Activated T-helper 17 cell treated with anti-CD3 and anti-CD28 coated beads, Interleukin-2, amount 50 U/mL, for 72 hours (primary cell): Measurements from ENCODE around the gene TEDC1. TPM values are rescaled to one million over a fixed set of nuclear protein-coding genes. Genes with fewer than 3 reads are reported as not detected.

Source experiments
- ATAC-seq: fragments of 150-1000 bp; cut with Tn5 transposase; replicated peaks from 2 replicates; pipeline ENCODE4 v1.10.0; 2021; ENCODE audit warnings: mild to moderate bottlenecking, moderate library complexity
- H3K27ac Mint-ChIP-seq: one replicate; pipeline ENCODE4 v1.8.0; 2022; ENCODE audit warnings: mixed read lengths
- H3K27me3 Mint-ChIP-seq: one replicate; pipeline ENCODE4 v1.8.0; 2022; ENCODE audit warnings: mixed read lengths
- H3K36me3 Mint-ChIP-seq: one replicate; pipeline ENCODE4 v1.8.0; 2022; ENCODE audit warnings: low read depth, mild to moderate bottlenecking, mixed read lengths
- H3K4me1 Mint-ChIP-seq: one replicate; pipeline ENCODE4 v1.8.0; 2022; ENCODE audit warnings: mixed read lengths
- H3K4me3 Mint-ChIP-seq: one replicate; pipeline ENCODE4 v1.8.0; 2022; ENCODE audit warnings: mild to moderate bottlenecking, mixed read lengths
- H3K9me3 Mint-ChIP-seq: one replicate; pipeline ENCODE4 v1.8.0; 2022; ENCODE audit warnings: mixed read lengths
- total RNA-seq, 2 donors: library from RNA; stranded (reverse); gene quantifications; one replicate each; pipeline ENCODE4 v1.2.3, GENCODE V29; 2022

Gene TEDC1
- total RNA-seq, 2 donors from 2014 or later: 23.3 to 39.1 TPM

- Mint-ChIP-seq H3K9me3 (no peaks in the 10 kb centered on the region), H3K27ac (peak within 1 kb of the TSS; percentile 78), H3K4me1 (no peaks in the 10 kb centered on the region), H3K36me3 (peaks cover 6% of the 10 kb centered on the region), H3K27me3 (no peaks in the 10 kb centered on the region), H3K4me3 (peak within 1 kb of the TSS; percentile 73)
- peak; percentile 18 for ATAC-seq
Measured at GRCh38 chr14:105525861-105526775, 35.1 kb downstream of the TEDC1 start, which contains the start of gene TMEM121. Gene TMEM121, plus strand, starts transcription at chr14:105526583. Its CDS starts 2,252 bp downstream, at chr14:105528835.

DNA sequence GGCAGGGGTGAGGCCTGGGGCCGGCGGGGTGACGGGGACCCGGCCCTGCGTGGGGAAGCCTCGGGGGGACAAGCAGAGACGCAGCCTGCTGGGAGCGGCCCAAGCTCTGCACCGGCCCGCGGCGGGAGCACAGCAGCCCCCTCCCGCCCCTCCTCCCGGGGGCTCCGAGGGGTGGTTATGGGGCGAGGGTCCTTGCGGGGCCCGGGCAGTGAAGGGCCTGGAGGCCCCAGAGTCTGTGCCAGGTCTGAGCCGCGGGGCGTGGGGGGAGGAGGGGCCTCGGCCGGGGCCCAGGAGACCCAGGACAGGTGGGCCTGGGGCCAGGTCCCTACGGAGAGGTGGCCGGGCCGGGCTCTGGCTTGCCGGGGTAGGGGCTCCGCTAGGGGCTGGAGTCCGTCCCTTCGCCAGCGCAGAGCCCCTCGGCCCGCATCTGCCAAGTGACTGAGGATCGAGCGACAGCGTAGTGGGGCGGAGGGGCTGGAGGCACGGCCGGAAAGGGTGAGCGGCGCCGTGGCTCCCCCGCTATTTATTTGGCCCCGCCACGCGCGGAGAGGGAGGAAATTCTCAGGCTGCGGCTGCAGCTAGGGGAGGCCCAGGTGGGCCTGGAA lies 35.8 kb downstream of the TEDC1 start:
- Mint-ChIP-seq H3K9me3 (no peaks in the 10 kb centered on the region), H3K4me3 (peak overlapping the region; percentile 73), H3K4me1 (no peaks in the 10 kb centered on the region), H3K36me3 (peaks cover 6% of the 10 kb centered on the region), H3K27ac (peak overlapping the region; percentile 78), H3K27me3 (no peaks in the 10 kb centered on the region)
- no peak for ATAC-seq

- peak overlapping the region; percentile 78 for H3K27ac Mint-ChIP-seq
- H3K4me3 Mint-ChIP-seq: peak overlapping the region; percentile 73
- H3K36me3 Mint-ChIP-seq: peaks cover 6% of the 10 kb centered on the region
- ATAC-seq: no peak
- H3K4me1 Mint-ChIP-seq: no peaks in the 10 kb centered on the region
- no peaks in the 10 kb centered on the region for H3K9me3 Mint-ChIP-seq
- no peaks in the 10 kb centered on the region for H3K27me3 Mint-ChIP-seq
Measured at GRCh38 chr14:105527381-105527825, 36.4 kb downstream of the TEDC1 start.

DNA sequence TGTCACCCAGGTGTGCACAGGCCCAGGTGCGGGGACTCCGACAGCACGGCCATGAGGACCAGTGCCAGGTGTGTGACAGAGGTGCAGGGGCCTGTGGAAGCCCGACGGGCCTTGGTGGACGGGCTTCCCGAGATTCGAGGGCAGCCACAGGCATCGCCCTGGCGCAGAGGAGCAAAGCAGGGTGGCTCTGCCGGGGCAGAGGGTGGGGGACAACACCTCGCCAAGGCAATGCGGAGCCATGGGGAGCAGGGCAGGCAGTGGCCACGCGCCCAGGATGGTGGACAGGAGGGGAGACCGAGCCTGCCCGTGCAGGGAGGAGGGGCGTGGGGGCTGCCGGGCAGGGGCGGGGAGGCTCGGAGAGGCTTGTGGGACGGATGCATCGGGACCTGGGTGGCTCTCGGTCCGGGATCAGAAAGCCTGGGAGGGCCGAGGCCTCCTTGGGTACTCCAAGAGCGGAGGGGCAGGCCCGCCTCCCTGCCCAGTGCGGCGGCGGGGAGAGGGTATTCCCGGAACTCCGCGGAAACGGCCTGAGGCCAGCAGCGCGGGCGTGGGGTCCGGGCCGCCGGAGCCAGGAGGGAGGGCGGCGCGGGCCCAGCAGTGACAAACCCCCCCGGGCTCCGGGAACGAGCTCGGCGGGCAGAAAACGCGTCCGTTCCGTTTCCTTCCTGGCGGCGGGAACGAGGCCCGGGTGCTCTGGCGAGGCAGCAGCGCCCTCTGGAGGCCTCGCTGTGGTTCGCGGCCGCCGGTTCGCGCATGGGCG lies 37.0 kb downstream of the TEDC1 start:
- peaks cover 6% of the 10 kb centered on the region for H3K36me3 Mint-ChIP-seq
- H3K9me3 Mint-ChIP-seq: no peaks in the 10 kb centered on the region
- no peaks in the 10 kb centered on the region for H3K27me3 Mint-ChIP-seq
- ATAC-seq: peak; percentile 79
- H3K4me1 Mint-ChIP-seq: no peaks in the 10 kb centered on the region
- H3K4me3 Mint-ChIP-seq: peak overlapping the region; percentile 73
- H3K27ac Mint-ChIP-seq: peak overlapping the region; percentile 78

DNA sequence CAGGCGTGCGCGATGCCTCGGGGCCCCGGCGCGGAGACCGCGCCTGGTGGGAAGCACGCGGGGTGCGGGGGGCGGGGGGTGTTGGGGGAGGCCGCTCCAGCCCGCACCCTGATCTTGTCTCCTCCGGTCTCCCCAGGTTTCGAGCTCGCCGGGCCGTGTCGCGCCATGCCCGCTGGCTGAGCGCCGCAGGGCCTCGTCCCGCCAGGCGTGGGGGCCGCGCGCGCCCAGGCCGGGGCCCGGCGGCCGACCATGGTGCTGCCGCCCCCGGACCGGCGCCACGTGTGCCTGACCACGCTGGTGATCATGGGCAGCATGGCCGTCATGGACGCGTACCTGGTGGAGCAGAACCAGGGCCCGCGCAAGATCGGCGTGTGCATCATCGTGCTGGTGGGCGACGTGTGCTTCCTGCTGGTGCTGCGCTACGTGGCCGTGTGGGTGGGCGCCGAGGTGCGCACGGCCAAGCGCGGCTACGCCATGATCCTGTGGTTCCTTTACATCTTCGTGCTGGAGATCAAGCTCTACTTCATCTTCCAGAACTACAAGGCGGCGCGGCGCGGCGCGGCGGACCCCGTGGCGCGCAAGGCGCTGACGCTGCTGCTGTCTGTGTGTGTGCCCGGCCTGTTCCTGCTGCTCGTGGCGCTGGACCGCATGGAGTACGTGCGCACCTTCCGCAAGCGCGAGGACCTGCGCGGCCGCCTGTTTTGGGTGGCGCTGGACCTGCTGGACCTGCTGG lies 37.7 kb downstream of the TEDC1 start:
- peak overlapping the region; percentile 74 for H3K4me3 Mint-ChIP-seq
- H3K27ac Mint-ChIP-seq: no peak overlapping the region
- no peaks in the 10 kb centered on the region for H3K9me3 Mint-ChIP-seq
- H3K36me3 Mint-ChIP-seq: peaks cover 6% of the 10 kb centered on the region
- H3K27me3 Mint-ChIP-seq: no peaks in the 10 kb centered on the region
- no peaks in the 10 kb centered on the region for H3K4me1 Mint-ChIP-seq
- peak; percentile 42 for ATAC-seq

GRCh38 chr14:105529319-105529568 lies 38.2 kb downstream of the TEDC1 start:
- Mint-ChIP-seq H3K4me3 (peak overlapping the region; percentile 74), H3K9me3 (no peaks in the 10 kb centered on the region), H3K4me1 (no peaks in the 10 kb centered on the region), H3K27me3 (no peaks in the 10 kb centered on the region), H3K27ac (no peak overlapping the region), H3K36me3 (peaks cover 6% of the 10 kb centered on the region)
- peak; percentile 8 for ATAC-seq

- H3K27ac Mint-ChIP-seq: no peak overlapping the region
- H3K9me3 Mint-ChIP-seq: no peaks in the 10 kb centered on the region
- no peaks in the 10 kb centered on the region for H3K4me1 Mint-ChIP-seq
- no peak for ATAC-seq
- H3K27me3 Mint-ChIP-seq: no peaks in the 10 kb centered on the region
- peak overlapping the region; percentile 74 for H3K4me3 Mint-ChIP-seq
- H3K36me3 Mint-ChIP-seq: peaks cover 6% of the 10 kb centered on the region
Measured at GRCh38 chr14:105529569-105530284, 38.7 kb downstream of the TEDC1 start.

GRCh38 chr14:105530285-105531087 lies 39.4 kb downstream of the TEDC1 start:
- no peak for ATAC-seq
- Mint-ChIP-seq H3K27me3 (no peaks in the 10 kb centered on the region), H3K9me3 (no peaks in the 10 kb centered on the region), H3K27ac (no peak overlapping the region), H3K4me3 (peak overlapping the region; percentile 30), H3K4me1 (no peaks in the 10 kb centered on the region), H3K36me3 (peaks cover 6% of the 10 kb centered on the region)

- H3K4me3 Mint-ChIP-seq: peak overlapping the region; percentile 30
Measured at GRCh38 chr14:105531088-105531893, 40.2 kb downstream of the TEDC1 start.

DNA sequence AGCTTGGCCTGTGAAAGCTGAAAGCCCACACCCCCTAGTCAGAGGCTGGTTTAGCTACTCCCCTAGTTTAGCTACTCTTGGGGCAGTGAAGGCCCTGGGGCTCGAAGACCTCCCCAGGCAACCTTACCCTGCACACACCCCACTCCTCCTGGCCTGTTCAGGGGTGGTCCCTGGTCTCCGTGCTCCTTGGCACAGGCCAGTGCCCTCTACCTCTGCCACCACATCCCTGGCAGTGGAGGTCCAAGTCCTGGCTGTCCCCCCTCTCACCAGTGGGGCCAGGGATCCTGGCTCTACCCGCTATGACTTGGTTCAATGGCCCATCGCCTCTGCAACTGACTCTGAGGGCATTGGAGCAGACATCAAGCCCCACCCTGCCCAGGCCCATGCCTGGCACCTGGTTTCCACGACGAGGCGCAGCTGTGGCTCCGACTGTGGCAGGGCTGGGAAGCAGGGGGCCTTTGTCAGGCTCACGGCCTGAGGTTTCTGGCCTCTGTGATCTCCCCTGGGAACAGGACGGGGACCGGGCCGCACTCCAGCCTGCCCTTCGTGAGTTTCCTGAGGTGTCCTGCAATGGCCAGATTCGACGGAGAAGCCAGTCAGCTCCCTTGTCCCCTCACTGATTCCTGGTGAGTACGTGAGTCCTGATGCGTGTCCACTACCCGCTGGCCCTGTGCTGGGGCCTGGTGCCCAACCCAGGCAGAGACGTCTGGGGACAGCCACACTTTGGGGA lies 41.0 kb downstream of the TEDC1 start:
- no peaks in the 10 kb centered on the region for H3K4me1 Mint-ChIP-seq
- peaks cover 6% of the 10 kb centered on the region for H3K36me3 Mint-ChIP-seq
- no peak overlapping the region for H3K4me3 Mint-ChIP-seq
- ATAC-seq: no peak
- no peaks in the 10 kb centered on the region for H3K27me3 Mint-ChIP-seq
- no peaks in the 10 kb centered on the region for H3K9me3 Mint-ChIP-seq
- no peak overlapping the region for H3K27ac Mint-ChIP-seq

More at GRCh38 chr14:105531088-105531893, 40.2 kb downstream of the TEDC1 start:
- peaks cover 6% of the 10 kb centered on the region for H3K36me3 Mint-ChIP-seq
- H3K4me1 Mint-ChIP-seq: no peaks in the 10 kb centered on the region
- no peak overlapping the region for H3K27ac Mint-ChIP-seq
- ATAC-seq: no peak
- H3K9me3 Mint-ChIP-seq: no peaks in the 10 kb centered on the region
- no peaks in the 10 kb centered on the region for H3K27me3 Mint-ChIP-seq

DNA sequence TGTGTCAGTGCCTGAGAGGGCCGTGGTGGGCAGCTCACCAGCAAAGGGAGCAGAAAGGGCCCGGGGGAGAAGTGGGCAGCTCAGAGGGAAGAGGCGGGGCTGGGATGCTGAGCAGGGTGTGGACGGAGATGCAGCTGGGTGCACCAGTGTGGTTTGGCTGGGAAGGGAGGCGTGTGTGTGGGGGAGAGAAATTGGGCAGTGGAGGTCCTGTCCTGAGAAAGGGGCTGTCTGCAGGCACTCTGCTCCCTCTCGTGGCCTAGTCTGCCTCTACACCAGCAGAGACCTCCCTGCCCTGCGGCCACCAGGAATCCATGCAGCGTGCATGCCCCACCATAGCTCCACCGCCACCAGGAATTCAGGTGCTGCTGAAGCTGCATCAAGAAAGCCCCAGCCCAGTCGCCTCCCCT lies 41.7 kb downstream of the TEDC1 start:
- Mint-ChIP-seq H3K36me3 (peaks cover 6% of the 10 kb centered on the region), H3K27me3 (no peaks in the 10 kb centered on the region), H3K4me3 (no peak overlapping the region), H3K27ac (no peak overlapping the region), H3K4me1 (no peaks in the 10 kb centered on the region), H3K9me3 (no peaks in the 10 kb centered on the region)
- no peak for ATAC-seq

DNA sequence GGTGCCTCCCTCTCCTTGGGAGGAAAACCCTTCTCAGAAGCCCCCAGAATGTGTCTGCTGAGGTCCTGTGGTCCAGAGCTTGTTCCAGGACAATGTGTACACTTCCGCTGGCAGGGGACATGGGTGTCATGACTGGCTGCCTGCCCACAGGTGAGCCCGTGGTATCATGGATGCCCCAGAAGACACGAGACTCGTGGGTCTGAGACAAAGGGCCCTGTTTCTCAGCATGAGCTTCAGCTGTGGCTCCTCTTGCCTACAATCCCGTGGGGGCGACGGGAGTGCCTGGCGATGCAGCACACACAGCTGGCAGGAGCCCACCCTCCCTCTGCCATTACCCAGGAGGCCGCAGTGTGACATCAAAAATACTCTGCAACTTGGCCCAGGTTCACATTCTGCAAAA lies 42.3 kb downstream of the TEDC1 start:
- peaks cover 6% of the 10 kb centered on the region for H3K36me3 Mint-ChIP-seq
- no peaks in the 10 kb centered on the region for H3K4me1 Mint-ChIP-seq
- H3K4me3 Mint-ChIP-seq: no peak overlapping the region
- H3K9me3 Mint-ChIP-seq: no peaks in the 10 kb centered on the region
- H3K27me3 Mint-ChIP-seq: no peaks in the 10 kb centered on the region
- H3K27ac Mint-ChIP-seq: no peak overlapping the region
- ATAC-seq: no peak
